Measurements from ENCODE around the gene CUEDC2.
A peak's percentile ranks its signal among the peaks of the same experiment; 100 is the strongest.

Gene CUEDC2, protein sequence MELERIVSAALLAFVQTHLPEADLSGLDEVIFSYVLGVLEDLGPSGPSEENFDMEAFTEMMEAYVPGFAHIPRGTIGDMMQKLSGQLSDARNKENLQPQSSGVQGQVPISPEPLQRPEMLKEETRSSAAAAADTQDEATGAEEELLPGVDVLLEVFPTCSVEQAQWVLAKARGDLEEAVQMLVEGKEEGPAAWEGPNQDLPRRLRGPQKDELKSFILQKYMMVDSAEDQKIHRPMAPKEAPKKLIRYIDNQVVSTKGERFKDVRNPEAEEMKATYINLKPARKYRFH

GRCh38 chr10:102432162-102432950, at the start of gene CUEDC2:
Gene CUEDC2 (minus strand): TSS chr10:102432574. CDS start chr10:102425188, 7,386 bp downstream.
- H3K36me3 Mint-ChIP-seq (ENCODE audit: low read depth): no peaks in the 10 kb centered on the region

GRCh38 chr10:102480396-102480795, 48.0 kb upstream of the CUEDC2 start:
- TF ChIP-seq, protein P1, sequence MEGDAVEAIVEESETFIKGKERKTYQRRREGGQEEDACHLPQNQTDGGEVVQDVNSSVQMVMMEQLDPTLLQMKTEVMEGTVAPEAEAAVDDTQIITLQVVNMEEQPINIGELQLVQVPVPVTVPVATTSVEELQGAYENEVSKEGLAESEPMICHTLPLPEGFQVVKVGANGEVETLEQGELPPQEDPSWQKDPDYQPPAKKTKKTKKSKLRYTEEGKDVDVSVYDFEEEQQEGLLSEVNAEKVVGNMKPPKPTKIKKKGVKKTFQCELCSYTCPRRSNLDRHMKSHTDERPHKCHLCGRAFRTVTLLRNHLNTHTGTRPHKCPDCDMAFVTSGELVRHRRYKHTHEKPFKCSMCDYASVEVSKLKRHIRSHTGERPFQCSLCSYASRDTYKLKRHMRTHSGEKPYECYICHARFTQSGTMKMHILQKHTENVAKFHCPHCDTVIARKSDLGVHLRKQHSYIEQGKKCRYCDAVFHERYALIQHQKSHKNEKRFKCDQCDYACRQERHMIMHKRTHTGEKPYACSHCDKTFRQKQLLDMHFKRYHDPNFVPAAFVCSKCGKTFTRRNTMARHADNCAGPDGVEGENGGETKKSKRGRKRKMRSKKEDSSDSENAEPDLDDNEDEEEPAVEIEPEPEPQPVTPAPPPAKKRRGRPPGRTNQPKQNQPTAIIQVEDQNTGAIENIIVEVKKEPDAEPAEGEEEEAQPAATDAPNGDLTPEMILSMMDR (IDR thresholded peaks at IDR 0.05; ENCODE audit: unreplicated experiment in 3 of 3): no peak

More at GRCh38 chr10:102432162-102432950, at the start of gene CUEDC2:
- peaks cover 6% of the 10 kb centered on the region for H3K27me3 Mint-ChIP-seq (ENCODE audit: low read depth)
- no peaks in the 10 kb centered on the region for H3K9me3 Mint-ChIP-seq
- H3K4me3 Mint-ChIP-seq: peak within 1 kb of the TSS; percentile 97 to 98 (median 97)
- H3K4me1 Mint-ChIP-seq: peaks cover 35% of the 10 kb centered on the region
- TF ChIP-seq, protein P1 (IDR thresholded peaks at IDR 0.05; ENCODE audit: unreplicated experiment in 3 of 3): no peak
- H3K27ac Mint-ChIP-seq: peak within 1 kb of the TSS; percentile 89 to 96 (median 93)

DNA sequence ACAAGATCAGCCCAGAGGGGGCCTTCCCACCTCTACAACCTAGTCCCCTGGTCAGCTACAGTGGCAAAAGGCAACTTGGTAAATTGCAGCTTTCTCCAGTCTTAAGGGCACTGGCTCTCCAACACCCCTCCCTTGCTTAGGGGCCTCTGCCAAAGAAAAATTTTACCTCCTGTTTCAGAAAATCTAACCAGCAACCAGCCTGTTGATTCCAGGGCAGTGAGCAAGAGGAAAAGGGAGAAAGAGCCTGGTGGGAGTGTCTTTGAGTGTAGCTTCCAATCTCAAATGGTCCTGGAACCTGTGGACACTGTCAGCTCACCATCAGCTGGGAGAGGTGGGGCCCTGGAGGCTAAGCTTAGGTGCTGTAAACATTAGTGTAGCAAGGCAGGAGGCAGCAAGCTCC, 47.3 kb upstream of the CUEDC2 start:
- H3K4me3 Mint-ChIP-seq: no peak overlapping the region
- TF ChIP-seq, protein P1 (IDR thresholded peaks at IDR 0.05; ENCODE audit: unreplicated experiment in 3 of 3): no peak
- H3K27ac Mint-ChIP-seq: no peak overlapping the region
- no peaks in the 10 kb centered on the region for H3K4me1 Mint-ChIP-seq
- H3K36me3 Mint-ChIP-seq (ENCODE audit: low read depth): peaks cover 34% of the 10 kb centered on the region
- no peaks in the 10 kb centered on the region for H3K27me3 Mint-ChIP-seq (ENCODE audit: low read depth)
- H3K9me3 Mint-ChIP-seq: no peaks in the 10 kb centered on the region

More at GRCh38 chr10:102480396-102480795, 48.0 kb upstream of the CUEDC2 start:
- H3K4me1 Mint-ChIP-seq: peaks cover 6% of the 10 kb centered on the region
- H3K9me3 Mint-ChIP-seq: no peaks in the 10 kb centered on the region
- no peak overlapping the region for H3K27ac Mint-ChIP-seq
- H3K36me3 Mint-ChIP-seq (ENCODE audit: low read depth): peaks cover 40% of the 10 kb centered on the region
- no peak overlapping the region for H3K4me3 Mint-ChIP-seq
- no peaks in the 10 kb centered on the region for H3K27me3 Mint-ChIP-seq (ENCODE audit: low read depth)

- no peak overlapping the region for H3K27ac Mint-ChIP-seq
These were observed 44.2 kb upstream of the CUEDC2 start for GRCh38 chr10:102476466-102477141.

DNA sequence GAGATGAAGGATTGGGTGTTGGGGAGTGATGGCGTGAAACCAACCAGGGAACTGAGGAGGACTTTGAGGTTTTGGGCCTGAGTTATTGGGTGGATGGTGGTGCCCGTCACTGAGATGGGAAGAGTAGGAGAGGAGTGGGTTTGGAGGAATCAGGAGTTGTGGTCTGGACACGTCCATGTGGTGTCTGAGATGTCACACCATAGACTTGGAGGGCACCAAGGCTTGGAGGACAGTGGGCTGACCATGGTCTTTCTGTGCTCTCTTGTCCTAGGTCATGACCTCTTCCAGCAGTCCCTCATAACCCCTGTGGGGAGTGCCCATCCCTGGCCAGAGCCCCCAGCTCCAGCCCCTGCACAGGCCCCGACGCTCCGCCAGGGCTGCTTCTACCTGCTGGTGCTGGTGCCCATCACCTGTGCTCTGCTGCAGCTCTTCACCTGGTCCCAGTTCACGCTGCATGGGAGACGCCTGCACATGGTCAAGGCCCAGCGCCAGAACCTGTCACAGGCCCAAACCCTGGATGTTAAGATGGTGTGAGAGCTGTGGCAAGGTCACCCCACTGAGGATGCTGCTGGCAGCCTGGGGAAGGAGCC, 43.2 kb upstream of the CUEDC2 start:
- H3K27me3 Mint-ChIP-seq (ENCODE audit: low read depth): no peaks in the 10 kb centered on the region
- H3K36me3 Mint-ChIP-seq (ENCODE audit: low read depth): peaks cover 5% of the 10 kb centered on the region
- no peaks in the 10 kb centered on the region for H3K4me1 Mint-ChIP-seq
- H3K9me3 Mint-ChIP-seq: no peaks in the 10 kb centered on the region
- TF ChIP-seq, protein P1 (IDR thresholded peaks at IDR 0.05; ENCODE audit: unreplicated experiment in 3 of 3): no peak
- no peak overlapping the region for H3K27ac Mint-ChIP-seq
- no peak overlapping the region for H3K4me3 Mint-ChIP-seq

More at GRCh38 chr10:102476466-102477141, 44.2 kb upstream of the CUEDC2 start:
- H3K9me3 Mint-ChIP-seq: no peaks in the 10 kb centered on the region
- H3K27me3 Mint-ChIP-seq (ENCODE audit: low read depth): no peaks in the 10 kb centered on the region
- H3K4me1 Mint-ChIP-seq: no peaks in the 10 kb centered on the region
- TF ChIP-seq, protein P1 (IDR thresholded peaks at IDR 0.05; ENCODE audit: unreplicated experiment in 3 of 3): no peak
- no peak overlapping the region for H3K4me3 Mint-ChIP-seq
- H3K36me3 Mint-ChIP-seq (ENCODE audit: low read depth): peaks cover 9% of the 10 kb centered on the region

Data from nephron (organoid).